ENCODE measurements around the gene TNFAIP3. TPM values are rescaled to one million over a fixed set of nuclear protein-coding genes. Genes with fewer than 3 reads are reported as not detected.

Gene TNFAIP3
- total and polyA plus RNA-seq, 2 donors (not counting 3 experiments of a cell fraction or from before 2014, with no cell fraction given): 4.0 to 8.6 TPM

GRCh38 chr6:137910424-137910834, 43.4 kb downstream of the TNFAIP3 start:
- CTCF ChIA-PET: interaction anchor here (1.5 to 1.9 kb wide), 2 partner anchors 9 to 29 kb away, joined by 3 to 6 read pairs; no protein-coding TSS in a partner anchor
- peaks cover 2% of the 10 kb centered on the region for H3K4me1 ChIP-seq (ENCODE audit: control insufficient read depth, extremely low read depth, insufficient read depth, low read length)
- H3K27ac ChIP-seq (ENCODE audit: insufficient read depth, low read depth, low read length): no peak overlapping the region
- no peak overlapping the region for H2AFZ ChIP-seq (ENCODE audit: low read depth, low read length)
- no peaks in the 10 kb centered on the region for H3K36me3 ChIP-seq (ENCODE audit: control insufficient read depth in 2 of 2, extremely low read depth in 1 of 2, insufficient read depth in 2 of 2, low read length in 2 of 2)
- POLR2A ChIA-PET: no interaction called here
- H3K27me3 ChIP-seq (ENCODE audit: control insufficient read depth in 2 of 2, insufficient read depth in 2 of 2, low read length in 2 of 2): no peaks in the 10 kb centered on the region
- DNase-seq (ENCODE audit: low read depth, low spot score): no peak
- intact Hi-C loops (cut with micrococcal nuclease) (no loop called here), dilution Hi-C loops (cut with MboI; ENCODE audit: extremely low pct_ligation_motif_present, low sequenced_read_pairs) (no loop called here)
- H3K9me3 ChIP-seq (replicated peaks; ENCODE audit: control insufficient read depth, insufficient read depth, low read length): no peaks in the 10 kb centered on the region
- no TSS peak for BruUV-seq (replicated peaks)
- H3K9me1 ChIP-seq (replicated peaks; ENCODE audit: control insufficient read depth, extremely low read depth, insufficient read depth, low read length): no peaks in the 10 kb centered on the region
- H4K20me1 ChIP-seq (replicated peaks; ENCODE audit: control insufficient read depth, extremely low read depth, insufficient read depth, low read length): no peaks in the 10 kb centered on the region
- no peak overlapping the region for H3K9ac ChIP-seq (replicated peaks; ENCODE audit: extremely low read depth, insufficient read depth, low read length)
- no peak overlapping the region for H3K4me2 ChIP-seq (ENCODE audit: insufficient read depth, low read length)
- H3K79me2 ChIP-seq (ENCODE audit: control insufficient read depth, insufficient read depth, low read length): no peaks in the 10 kb centered on the region
- no peak overlapping the region for H3K4me3 ChIP-seq (replicated peaks in 1 of 3; ENCODE audit: insufficient read depth in 1 of 3, low read depth in 1 of 3, low read length in 3 of 3)
- no peak for FAIRE-seq
- TF ChIP-seq FOS (IDR thresholded peaks at IDR 0.05; ENCODE audit: borderline replicate concordance, insufficient read depth, low read length): no peak
- TF ChIP-seq, protein P1, sequence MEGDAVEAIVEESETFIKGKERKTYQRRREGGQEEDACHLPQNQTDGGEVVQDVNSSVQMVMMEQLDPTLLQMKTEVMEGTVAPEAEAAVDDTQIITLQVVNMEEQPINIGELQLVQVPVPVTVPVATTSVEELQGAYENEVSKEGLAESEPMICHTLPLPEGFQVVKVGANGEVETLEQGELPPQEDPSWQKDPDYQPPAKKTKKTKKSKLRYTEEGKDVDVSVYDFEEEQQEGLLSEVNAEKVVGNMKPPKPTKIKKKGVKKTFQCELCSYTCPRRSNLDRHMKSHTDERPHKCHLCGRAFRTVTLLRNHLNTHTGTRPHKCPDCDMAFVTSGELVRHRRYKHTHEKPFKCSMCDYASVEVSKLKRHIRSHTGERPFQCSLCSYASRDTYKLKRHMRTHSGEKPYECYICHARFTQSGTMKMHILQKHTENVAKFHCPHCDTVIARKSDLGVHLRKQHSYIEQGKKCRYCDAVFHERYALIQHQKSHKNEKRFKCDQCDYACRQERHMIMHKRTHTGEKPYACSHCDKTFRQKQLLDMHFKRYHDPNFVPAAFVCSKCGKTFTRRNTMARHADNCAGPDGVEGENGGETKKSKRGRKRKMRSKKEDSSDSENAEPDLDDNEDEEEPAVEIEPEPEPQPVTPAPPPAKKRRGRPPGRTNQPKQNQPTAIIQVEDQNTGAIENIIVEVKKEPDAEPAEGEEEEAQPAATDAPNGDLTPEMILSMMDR (IDR thresholded peaks at IDR 0.05; ENCODE audit: extremely low read depth in 1 of 2, insufficient read depth in 1 of 2, low read depth in 1 of 2, low read length in 2 of 2): no peak
- no peak for TF ChIP-seq MYC (IDR thresholded peaks at IDR 0.05; ENCODE audit: low read depth, low read length)
- no peak for TF ChIP-seq MAX (IDR thresholded peaks at IDR 0.05; ENCODE audit: insufficient read depth, insufficient read length)
- TF ChIP-seq GATA2 (IDR thresholded peaks at IDR 0.05; ENCODE audit: insufficient read depth, insufficient read length, low read depth, low read length): no peak
- no peak for TF ChIP-seq POLR2AphosphoS5 (IDR thresholded peaks at IDR 0.05; ENCODE audit: insufficient read depth, low read depth, low read length)
- TF ChIP-seq POLR2A (IDR thresholded peaks at IDR 0.05; ENCODE audit: low read depth, low read length): no peak
- no peak for TF ChIP-seq JUN (IDR thresholded peaks at IDR 0.05; ENCODE audit: borderline replicate concordance, insufficient read depth, insufficient read length, low read depth)
